Neural cell (in vitro differentiated cells): ENCODE measurements around the gene CABLES1. TPM values are rescaled to one million over a fixed set of nuclear protein-coding genes. Genes with fewer than 3 reads are reported as not detected.
"Not testable (repeated sequence)": the region's sequence is repeated elsewhere in the genome, so short reads cannot be mapped to it uniquely, and the experiment has no call there.

Experiments used
- H2AFZ ChIP-seq: fragments of 200-600, 300-800 bp; sonication (generic), shearing (Covaris generic); 2 replicates; pipeline ENCODE4 v1.6.0; 2014; ENCODE audit warnings: low read depth, mild to moderate bottlenecking, antibody characterized with exemption, low read length, moderate library complexity
- H3F3A ChIP-seq: fragments of 200-600 bp; shearing (Covaris generic); 2 replicates; pipeline ENCODE4 v1.6.1; 2016; ENCODE audit warnings: mild to moderate bottlenecking, moderate library complexity, mixed read lengths, antibody characterized with exemption, low read length; ENCODE audit not compliant: insufficient read depth, poor library complexity, severe bottlenecking
- H3K27ac ChIP-seq: fragments of 200-600, 300-800 bp; sonication (generic), shearing (Covaris generic); 2 replicates; pipeline ENCODE4 v1.5.1; 2014; ENCODE audit warnings: mild to moderate bottlenecking, low read length, moderate library complexity
- H3K27me3 ChIP-seq: fragments of 300-800, 200-600 bp; sonication (generic), shearing (Covaris generic); 2 replicates; pipeline ENCODE4 v1.6.0; 2014; ENCODE audit warnings: mild to moderate bottlenecking, low read depth, low read length, moderate library complexity; ENCODE audit not compliant: insufficient read depth
- H3K36me3 ChIP-seq: fragments of 300-800, 200-600 bp; sonication (generic), shearing (Covaris generic); 2 replicates; pipeline ENCODE4 v1.5.1; 2014; ENCODE audit warnings: mild to moderate bottlenecking, antibody characterized with exemption, low read length, moderate library complexity; ENCODE audit not compliant: insufficient read depth
- H3K4me2 ChIP-seq: fragments of 300-800, 200-600 bp; sonication (generic), shearing (Covaris generic); 2 replicates; pipeline ENCODE4 v1.6.0; 2014; ENCODE audit warnings: mild to moderate bottlenecking, low read length
- H3K4me3 ChIP-seq: fragments of 300-800, 200-600 bp; sonication (generic), shearing (Covaris generic); 2 replicates; pipeline ENCODE4 v1.5.1; 2014; ENCODE audit warnings: mild to moderate bottlenecking, low read length, moderate library complexity
- H3K79me2 ChIP-seq: fragments of 200-600 bp; shearing (Covaris generic); replicated peaks from 2 replicates; pipeline ENCODE4 v1.6.0; 2014; ENCODE audit warnings: mild to moderate bottlenecking, low read length, moderate library complexity; ENCODE audit not compliant: insufficient read depth
- H3K9ac ChIP-seq: fragments of 300-800, 200-600 bp; sonication (generic), shearing (Covaris generic); 2 replicates; pipeline ENCODE4 v1.6.1; 2016; ENCODE audit warnings: mild to moderate bottlenecking, low read length, mixed read lengths
- H3K9me2 ChIP-seq: fragments of 200-600 bp; shearing (Covaris generic); 2 replicates; pipeline ENCODE4 v1.6.1; 2016; ENCODE audit warnings: mild to moderate bottlenecking, low read length, mixed read lengths; ENCODE audit not compliant: insufficient read depth
- H3K9me3 ChIP-seq: fragments of 200-600, 300-800 bp; sonication (generic), shearing (Covaris generic); 2 replicates; pipeline ENCODE4 v1.6.1; 2016; ENCODE audit warnings: mild to moderate bottlenecking, mixed run types, low read length, moderate library complexity, mixed read lengths
- H4K20me1 ChIP-seq: fragments of 200-600 bp; shearing (Covaris generic); 2 replicates; pipeline ENCODE4 v1.6.1; 2016; ENCODE audit warnings: mild to moderate bottlenecking, mixed run types; ENCODE audit not compliant: insufficient read depth
- EP300 ChIP-seq: fragments of 450-650 bp; conservative IDR thresholded peaks from 2 replicates; pipeline ENCODE4 v1.6.1; 2014; ENCODE audit warnings: antibody characterized with exemption, mild to moderate bottlenecking, moderate library complexity; ENCODE audit not compliant: poor library complexity, severe bottlenecking
- EZH2 ChIP-seq: fragments of 200-600, 300-800 bp; shearing (Covaris generic), sonication (generic); IDR thresholded peaks from 2 replicates; pipeline ENCODE4 v1.6.1; 2014; ENCODE audit warnings: antibody characterized with exemption, low read length, borderline replicate concordance, mild to moderate bottlenecking; ENCODE audit not compliant: insufficient read depth, poor library complexity, severe bottlenecking
- MXI1 ChIP-seq: fragments of 450-650 bp; conservative IDR thresholded peaks from 2 replicates; pipeline ENCODE4 v1.6.1; 2014; ENCODE audit warnings: antibody characterized with exemption, mild to moderate bottlenecking; ENCODE audit not compliant: poor library complexity, severe bottlenecking
- POLR2AphosphoS5 ChIP-seq: IDR thresholded peaks from 2 replicates; pipeline ENCODE4 v1.6.1; 2012
- RAD21 ChIP-seq: fragments of 450-650 bp; conservative IDR thresholded peaks from 2 replicates; pipeline ENCODE4 v1.6.1; 2014; ENCODE audit warnings: antibody characterized with exemption, mild to moderate bottlenecking, moderate library complexity
- SMC3 ChIP-seq: fragments of 450-650 bp; conservative IDR thresholded peaks from 2 replicates; pipeline ENCODE4 v1.6.1; 2014; ENCODE audit warnings: antibody characterized with exemption, mild to moderate bottlenecking, moderate library complexity; ENCODE audit not compliant: poor library complexity
- TAF1 ChIP-seq: IDR thresholded peaks from 2 replicates; pipeline ENCODE4 v1.6.1; 2012; ENCODE audit warnings: low read depth
- polyA plus RNA-seq: library from polyadenylated mRNA; depleted of rRNA; stranded (reverse); fragments of >200 nt; gene quantifications from 2 replicates; pipeline ENCODE4 v1.2.3, GENCODE V29; 2014
- TF ChIP-seq, protein P1 (sequence below): IDR thresholded peaks from 2 replicates; pipeline ENCODE4 v1.6.1; 2012; ENCODE audit warnings: borderline replicate concordance
- TF ChIP-seq, protein P2 (sequence below): fragments of 450-650 bp; IDR thresholded peaks from 2 replicates; pipeline ENCODE4 v1.5.1; 2014; ENCODE audit warnings: antibody characterized with exemption, mild to moderate bottlenecking, moderate library complexity; ENCODE audit not compliant: poor library complexity, severe bottlenecking

CABLES1 gene
- polyA plus RNA-seq, 1 donor from 2014 or later, result 1.4 TPM

DNA sequence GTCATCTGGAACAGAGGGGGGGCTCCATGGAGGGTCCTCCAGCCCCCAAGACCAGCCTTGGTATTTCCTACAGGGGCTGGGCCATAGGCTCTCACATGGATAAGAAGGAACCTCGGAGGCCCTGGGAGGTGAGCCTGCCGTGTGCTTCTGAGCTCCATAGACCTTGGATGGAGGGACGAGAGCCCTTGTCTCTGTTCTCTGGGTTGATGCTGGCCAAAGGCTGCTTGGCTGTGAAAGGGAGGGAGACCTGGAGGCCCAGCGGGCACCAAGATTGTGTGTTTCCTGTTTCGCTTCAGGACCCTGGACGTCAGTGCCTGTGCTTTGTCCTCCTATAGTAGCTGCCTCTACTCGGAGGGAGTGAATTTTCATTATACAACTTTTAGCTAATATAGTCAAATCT lies 20.8 kb downstream of the CABLES1 start:
- Histone ChIP-seq H3K9ac (no peak overlapping the region), H3K9me3 (no peaks in the 10 kb centered on the region), H2AFZ (no peak overlapping the region), H3K27me3 (no peaks in the 10 kb centered on the region), H3K4me2 (no peak overlapping the region), H3K79me2 (no peaks in the 10 kb centered on the region), H3K36me3 (no peaks in the 10 kb centered on the region), H3F3A (no peaks in the 10 kb centered on the region), H3K27ac (no peak overlapping the region), H3K9me2 (no peaks in the 10 kb centered on the region), H3K4me3 (no peak overlapping the region), H4K20me1 (no peaks in the 10 kb centered on the region)
- no peak for TF ChIP-seq EZH2
- no peak for TF ChIP-seq RAD21
- TF ChIP-seq, protein P1, sequence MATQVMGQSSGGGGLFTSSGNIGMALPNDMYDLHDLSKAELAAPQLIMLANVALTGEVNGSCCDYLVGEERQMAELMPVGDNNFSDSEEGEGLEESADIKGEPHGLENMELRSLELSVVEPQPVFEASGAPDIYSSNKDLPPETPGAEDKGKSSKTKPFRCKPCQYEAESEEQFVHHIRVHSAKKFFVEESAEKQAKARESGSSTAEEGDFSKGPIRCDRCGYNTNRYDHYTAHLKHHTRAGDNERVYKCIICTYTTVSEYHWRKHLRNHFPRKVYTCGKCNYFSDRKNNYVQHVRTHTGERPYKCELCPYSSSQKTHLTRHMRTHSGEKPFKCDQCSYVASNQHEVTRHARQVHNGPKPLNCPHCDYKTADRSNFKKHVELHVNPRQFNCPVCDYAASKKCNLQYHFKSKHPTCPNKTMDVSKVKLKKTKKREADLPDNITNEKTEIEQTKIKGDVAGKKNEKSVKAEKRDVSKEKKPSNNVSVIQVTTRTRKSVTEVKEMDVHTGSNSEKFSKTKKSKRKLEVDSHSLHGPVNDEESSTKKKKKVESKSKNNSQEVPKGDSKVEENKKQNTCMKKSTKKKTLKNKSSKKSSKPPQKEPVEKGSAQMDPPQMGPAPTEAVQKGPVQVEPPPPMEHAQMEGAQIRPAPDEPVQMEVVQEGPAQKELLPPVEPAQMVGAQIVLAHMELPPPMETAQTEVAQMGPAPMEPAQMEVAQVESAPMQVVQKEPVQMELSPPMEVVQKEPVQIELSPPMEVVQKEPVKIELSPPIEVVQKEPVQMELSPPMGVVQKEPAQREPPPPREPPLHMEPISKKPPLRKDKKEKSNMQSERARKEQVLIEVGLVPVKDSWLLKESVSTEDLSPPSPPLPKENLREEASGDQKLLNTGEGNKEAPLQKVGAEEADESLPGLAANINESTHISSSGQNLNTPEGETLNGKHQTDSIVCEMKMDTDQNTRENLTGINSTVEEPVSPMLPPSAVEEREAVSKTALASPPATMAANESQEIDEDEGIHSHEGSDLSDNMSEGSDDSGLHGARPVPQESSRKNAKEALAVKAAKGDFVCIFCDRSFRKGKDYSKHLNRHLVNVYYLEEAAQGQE, result no peak
- no peak for TF ChIP-seq MXI1
- no peak for TF ChIP-seq TAF1
- TF ChIP-seq POLR2AphosphoS5, result no peak
- TF ChIP-seq, protein P2, sequence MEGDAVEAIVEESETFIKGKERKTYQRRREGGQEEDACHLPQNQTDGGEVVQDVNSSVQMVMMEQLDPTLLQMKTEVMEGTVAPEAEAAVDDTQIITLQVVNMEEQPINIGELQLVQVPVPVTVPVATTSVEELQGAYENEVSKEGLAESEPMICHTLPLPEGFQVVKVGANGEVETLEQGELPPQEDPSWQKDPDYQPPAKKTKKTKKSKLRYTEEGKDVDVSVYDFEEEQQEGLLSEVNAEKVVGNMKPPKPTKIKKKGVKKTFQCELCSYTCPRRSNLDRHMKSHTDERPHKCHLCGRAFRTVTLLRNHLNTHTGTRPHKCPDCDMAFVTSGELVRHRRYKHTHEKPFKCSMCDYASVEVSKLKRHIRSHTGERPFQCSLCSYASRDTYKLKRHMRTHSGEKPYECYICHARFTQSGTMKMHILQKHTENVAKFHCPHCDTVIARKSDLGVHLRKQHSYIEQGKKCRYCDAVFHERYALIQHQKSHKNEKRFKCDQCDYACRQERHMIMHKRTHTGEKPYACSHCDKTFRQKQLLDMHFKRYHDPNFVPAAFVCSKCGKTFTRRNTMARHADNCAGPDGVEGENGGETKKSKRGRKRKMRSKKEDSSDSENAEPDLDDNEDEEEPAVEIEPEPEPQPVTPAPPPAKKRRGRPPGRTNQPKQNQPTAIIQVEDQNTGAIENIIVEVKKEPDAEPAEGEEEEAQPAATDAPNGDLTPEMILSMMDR, result no peak
- no peak for TF ChIP-seq SMC3
- TF ChIP-seq EP300, result no peak

DNA sequence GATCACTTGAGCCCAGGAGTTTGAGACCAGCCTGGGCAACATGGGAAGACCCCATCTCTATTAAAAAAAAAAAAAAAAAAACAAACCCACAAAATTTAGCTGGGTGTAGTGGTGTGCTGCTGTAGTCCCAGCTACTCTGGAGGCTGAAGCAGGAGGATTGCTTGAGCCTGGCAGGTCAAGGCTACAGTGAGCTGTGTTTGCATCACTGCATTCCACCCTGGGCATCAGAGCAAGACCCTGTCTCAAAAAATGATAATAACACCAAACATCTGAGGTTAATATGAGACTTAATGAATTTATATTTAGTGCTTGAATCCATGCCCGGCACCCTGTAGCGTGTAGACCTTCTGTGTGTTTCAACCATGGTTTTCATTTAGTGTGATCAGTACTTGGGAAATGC lies 22.8 kb downstream of the CABLES1 start:
- Histone ChIP-seq H3K27me3 (no peaks in the 10 kb centered on the region), H3K4me3 (no peak overlapping the region), H3K9me2 (no peaks in the 10 kb centered on the region), H3K9ac (no peak overlapping the region), H3K27ac (no peak overlapping the region), H4K20me1 (no peaks in the 10 kb centered on the region), H3K9me3 (no peaks in the 10 kb centered on the region), H2AFZ (no peak overlapping the region), H3K4me2 (no peak overlapping the region), H3K79me2 (no peaks in the 10 kb centered on the region), H3K36me3 (no peaks in the 10 kb centered on the region), H3F3A (no peaks in the 10 kb centered on the region)
- TF ChIP-seq MXI1 (no peak), POLR2AphosphoS5 (no peak), EZH2 (no peak), TAF1 (no peak), RAD21 (no peak)
- TF ChIP-seq, protein P2, result no peak

DNA sequence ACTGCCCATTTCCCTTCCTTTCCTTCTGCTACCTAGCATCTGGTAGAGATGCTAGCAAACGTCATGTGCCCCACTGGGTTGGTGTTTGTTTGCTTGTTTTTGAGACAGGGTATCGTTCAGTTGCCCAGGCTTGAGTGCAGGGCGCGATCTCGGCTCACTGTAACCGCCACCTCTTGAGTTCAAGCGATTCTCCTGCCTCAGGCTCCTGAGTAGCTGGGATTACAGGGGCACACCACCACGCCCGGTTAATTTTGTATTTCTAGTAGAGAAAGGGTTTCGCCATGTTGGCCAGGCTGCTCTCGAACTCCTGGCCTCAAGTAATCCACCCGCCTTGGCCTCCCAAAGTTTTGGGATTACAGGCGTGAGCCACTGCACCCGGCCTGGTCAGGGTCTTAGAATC lies 23.6 kb downstream of the CABLES1 start:
- not testable (repeated sequence) for H3K9ac ChIP-seq, H3K4me2 ChIP-seq, H3K9me2 ChIP-seq, H3K79me2 ChIP-seq, H3K9me3 ChIP-seq, H3K27me3 ChIP-seq, H3F3A ChIP-seq, H4K20me1 ChIP-seq, H3K36me3 ChIP-seq, H3K4me3 ChIP-seq, H3K27ac ChIP-seq, H2AFZ ChIP-seq
